ENCODE data around the gene PTH1R.
A peak's percentile ranks its signal among the peaks of the same experiment; 100 is the strongest.

The PTH1R gene

DNA sequence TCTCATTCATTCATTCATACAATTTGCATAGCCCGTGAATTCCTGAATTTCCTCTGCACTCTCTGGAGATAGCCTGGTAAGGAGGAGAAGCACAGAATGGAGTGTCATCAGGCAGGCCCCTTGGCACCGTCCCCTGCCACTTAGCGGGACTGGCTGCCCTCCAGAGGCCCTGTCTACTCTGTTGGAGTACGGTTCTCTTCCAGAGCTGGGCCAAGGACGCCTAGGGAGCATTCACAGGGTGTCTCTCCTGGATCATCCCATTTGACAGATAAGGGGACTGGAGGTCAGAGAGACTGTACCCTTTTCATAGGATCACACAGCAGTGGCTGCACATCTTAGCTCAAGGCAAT lies 48.0 kb downstream of the PTH1R start:
- TF ChIP-seq CTCF (conservative IDR thresholded peaks at IDR 0.05; ENCODE audit: low read depth, low read length): no peak
- DNase-seq (ENCODE audit: low read depth): no peak
- no peak overlapping the region for H3K4me3 ChIP-seq (ENCODE audit: low read length)

- no peak overlapping the region for H3K4me3 ChIP-seq (ENCODE audit: low read length)
- DNase-seq (ENCODE audit: low read depth): peak; percentile 86
- no peak for TF ChIP-seq CTCF (conservative IDR thresholded peaks at IDR 0.05; ENCODE audit: low read depth, low read length)
These were observed 48.5 kb downstream of the PTH1R start for GRCh38 chr3:46926039-46926438.

DNA sequence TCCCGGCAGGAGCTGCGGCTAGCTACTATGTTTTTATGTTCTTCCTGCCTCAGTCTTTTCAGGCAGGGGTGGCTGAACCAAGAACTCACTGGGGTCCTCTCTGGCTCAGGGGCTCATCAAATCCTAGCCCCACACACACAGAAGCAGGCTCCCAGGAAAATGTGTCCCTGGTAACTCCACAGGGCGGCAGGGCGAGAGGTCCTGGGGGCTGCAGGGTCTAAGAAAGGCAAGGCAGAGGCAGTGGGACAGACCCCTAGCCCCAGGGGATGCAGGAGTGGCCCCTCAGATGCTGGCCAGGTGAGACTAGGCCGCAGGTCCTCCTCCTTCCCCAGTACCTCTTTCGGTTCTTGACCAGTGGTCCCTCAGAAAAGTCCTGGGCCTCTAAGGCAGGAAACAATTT lies 48.9 kb downstream of the PTH1R start:
- H3K4me3 ChIP-seq (ENCODE audit: low read length): no peak overlapping the region
- no peak for DNase-seq (ENCODE audit: low read depth)

DNA sequence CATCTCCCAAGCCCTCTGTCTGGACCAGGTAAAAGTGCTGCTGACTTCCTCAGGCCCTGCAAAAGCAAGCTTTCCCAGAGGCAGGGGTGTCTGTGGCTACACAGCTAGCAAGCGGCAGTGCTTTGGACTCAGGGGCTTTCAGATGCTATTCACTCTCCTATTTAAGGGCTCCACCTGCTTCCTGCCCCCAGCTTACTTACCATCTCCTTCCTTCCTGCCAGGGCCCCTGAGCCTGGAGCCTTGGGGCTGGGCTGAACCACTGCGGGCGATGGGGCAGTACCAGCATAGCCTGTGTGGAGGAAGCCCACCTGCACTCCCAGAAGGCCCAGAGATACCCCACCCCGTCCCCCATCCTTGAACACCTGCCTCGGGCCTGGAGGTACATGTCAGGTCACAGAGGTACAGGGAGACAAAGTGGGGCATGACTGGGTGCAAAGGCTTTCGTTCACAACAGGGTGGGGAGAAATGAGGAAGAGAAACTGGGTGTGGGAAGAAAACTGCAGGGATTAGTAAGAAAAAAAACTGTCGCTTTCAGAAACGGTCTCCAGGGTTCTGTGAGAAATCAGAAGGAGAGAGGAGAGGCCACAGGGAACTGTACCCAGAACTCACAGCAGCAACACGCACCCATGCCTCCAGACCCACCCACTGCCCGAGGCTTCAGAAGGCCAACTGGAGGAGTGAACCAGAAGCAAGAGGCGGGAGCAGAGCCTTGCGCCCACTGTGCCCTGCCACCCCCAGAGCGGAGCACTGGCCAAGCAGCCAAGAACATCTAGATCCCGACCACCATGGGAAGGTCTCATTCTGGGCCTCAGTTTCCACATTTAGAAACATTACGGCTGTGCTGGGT lies 49.6 kb downstream of the PTH1R start:
- no peak for TF ChIP-seq CTCF (conservative IDR thresholded peaks at IDR 0.05; ENCODE audit: low read depth, low read length)
- DNase-seq (ENCODE audit: low read depth): no peak

More for the DNA sequence above, 48.9 kb downstream of the PTH1R start:
- no peak for TF ChIP-seq CTCF (conservative IDR thresholded peaks at IDR 0.05; ENCODE audit: low read depth, low read length)

GRCh38 chr3:46927718-46928073 lies 50.2 kb downstream of the PTH1R start:
- no peak for TF ChIP-seq CTCF (conservative IDR thresholded peaks at IDR 0.05; ENCODE audit: low read depth, low read length)
- no peak overlapping the region for H3K4me3 ChIP-seq (ENCODE audit: low read length)
- DNase-seq (ENCODE audit: low read depth): no peak

More for the DNA sequence above, 49.6 kb downstream of the PTH1R start:
- no peak overlapping the region for H3K4me3 ChIP-seq (ENCODE audit: low read length)

GRCh38 chr3:46928282-46928681 lies 50.8 kb downstream of the PTH1R start:
- no peak for TF ChIP-seq CTCF (conservative IDR thresholded peaks at IDR 0.05; ENCODE audit: low read depth, low read length)
- DNase-seq (ENCODE audit: low read depth): no peak
- H3K4me3 ChIP-seq (ENCODE audit: low read length): no peak overlapping the region

DNA sequence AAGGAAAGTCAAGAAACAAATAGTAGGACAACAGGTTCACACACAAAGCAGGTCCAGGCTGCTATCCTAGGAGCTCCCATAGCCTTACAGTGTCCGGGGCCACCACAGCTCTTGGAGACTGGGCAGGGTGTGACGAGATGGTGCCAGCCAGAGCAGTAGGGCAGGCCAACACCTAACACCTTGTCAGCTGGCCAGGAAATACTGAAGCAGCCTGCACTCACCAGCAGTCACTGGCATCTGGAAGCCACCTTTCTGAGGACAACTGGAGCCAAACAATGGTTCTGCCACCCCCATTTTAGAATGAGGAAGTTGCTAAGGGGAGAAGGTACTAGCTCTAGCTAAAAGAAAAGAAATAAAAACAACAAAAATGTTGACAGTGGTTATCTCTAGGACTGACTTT lies 51.8 kb downstream of the PTH1R start:
- no peak for TF ChIP-seq CTCF (conservative IDR thresholded peaks at IDR 0.05; ENCODE audit: low read depth, low read length)
- no peak overlapping the region for H3K4me3 ChIP-seq (ENCODE audit: low read length)

More for the DNA sequence above, 51.8 kb downstream of the PTH1R start:
- DNase-seq (ENCODE audit: low read depth): no peak
